ENCODE measurements around the gene HES7.

DNA sequence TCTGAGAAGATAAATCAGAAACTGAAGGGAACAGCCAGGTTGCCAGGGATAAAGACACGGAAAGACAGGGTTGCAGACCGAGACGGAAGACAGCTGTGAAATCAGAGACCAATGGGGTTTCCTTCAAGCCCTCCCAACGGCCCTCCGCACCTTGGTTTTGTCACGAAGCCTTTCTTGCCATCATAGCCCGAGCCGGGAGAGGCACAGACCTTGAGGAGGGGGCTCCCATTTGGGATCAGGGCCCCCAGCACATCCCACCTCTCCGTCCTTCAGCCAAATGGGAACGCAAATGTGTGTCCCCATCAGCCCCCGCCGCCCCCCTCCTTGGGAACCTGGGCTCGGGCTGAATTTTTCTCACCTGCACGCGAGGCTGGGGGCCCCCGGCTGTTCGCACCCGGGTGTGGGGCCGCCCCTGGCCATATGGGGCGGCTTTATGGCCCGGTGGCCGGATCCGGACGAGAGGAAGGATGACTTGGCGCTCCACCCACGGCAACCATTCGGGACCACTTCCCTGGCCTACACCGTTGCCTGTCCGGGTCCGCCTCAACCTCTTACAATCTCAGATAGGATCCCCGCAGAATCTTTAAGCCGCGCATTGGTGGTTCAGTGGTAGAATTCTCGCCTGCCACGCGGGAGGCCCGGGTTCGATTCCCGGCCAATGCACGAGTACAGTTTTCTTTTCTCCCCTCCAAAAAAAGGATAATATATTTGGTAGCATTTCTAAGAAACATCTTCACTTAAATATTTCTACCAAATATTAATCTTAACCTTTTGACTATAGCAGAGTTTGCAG lies 1.4 kb upstream of the HES7 start:
- TF ChIP-seq CTCF (IDR thresholded peaks at IDR 0.05): no peak
- no peak for TF ChIP-seq POLR2A (IDR thresholded peaks at IDR 0.05)
